Measurements from ENCODE around the gene PMP22. TPM values are rescaled to one million over a fixed set of nuclear protein-coding genes. Genes with fewer than 3 reads are reported as not detected.

The PMP22 gene
- total and polyA plus RNA-seq, 2 donors (not counting 3 experiments of a cell fraction or from before 2014, with no cell fraction given) = 67.2 to 103 TPM

DNA sequence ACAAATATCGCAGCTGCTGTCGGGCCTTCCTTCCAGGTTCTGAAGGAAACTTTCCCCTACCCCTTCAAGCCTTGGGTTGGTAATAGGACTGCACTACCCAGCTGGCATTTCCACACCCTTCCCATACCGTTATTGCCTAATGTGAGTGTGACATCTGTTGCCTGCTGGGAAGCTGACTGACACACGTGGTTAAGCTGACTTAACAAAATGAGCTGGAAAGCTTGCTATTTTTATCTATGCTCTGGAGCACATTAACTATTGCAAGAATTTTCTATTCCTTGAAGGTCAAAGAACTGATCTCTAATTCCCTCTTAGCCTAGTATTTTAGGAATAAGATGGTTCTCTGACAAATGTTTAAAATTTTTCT is 79.5 kb downstream of the PMP22 start:
- Histone ChIP-seq H3K4me1 (ENCODE audit: control insufficient read depth, extremely low read depth, insufficient read depth, low read length) (no peaks in the 10 kb centered on the region), H3K27ac (ENCODE audit: insufficient read depth, low read depth, low read length) (no peak overlapping the region), H3K79me2 (ENCODE audit: control insufficient read depth, insufficient read depth, low read length) (no peaks in the 10 kb centered on the region), H3K9ac (replicated peaks; ENCODE audit: extremely low read depth, insufficient read depth, low read length) (no peak overlapping the region), H4K20me1 (replicated peaks; ENCODE audit: control insufficient read depth, extremely low read depth, insufficient read depth, low read length) (no peaks in the 10 kb centered on the region), H3K9me1 (replicated peaks; ENCODE audit: control insufficient read depth, extremely low read depth, insufficient read depth, low read length) (no peaks in the 10 kb centered on the region), H3K9me3 (replicated peaks; ENCODE audit: control insufficient read depth, insufficient read depth, low read length) (no peaks in the 10 kb centered on the region), H3K36me3 (ENCODE audit: control insufficient read depth in 2 of 2, extremely low read depth in 1 of 2, insufficient read depth in 2 of 2, low read length in 2 of 2) (no peaks in the 10 kb centered on the region), H3K4me3 (replicated peaks in 1 of 3; ENCODE audit: insufficient read depth in 1 of 3, low read depth in 1 of 3, low read length in 3 of 3) (no peak overlapping the region), H3K27me3 (ENCODE audit: control insufficient read depth in 2 of 2, insufficient read depth in 2 of 2, low read length in 2 of 2) (no peaks in the 10 kb centered on the region), H2AFZ (ENCODE audit: low read depth, low read length) (no peak overlapping the region), H3K4me2 (ENCODE audit: insufficient read depth, low read length) (no peak overlapping the region)
- DNase-seq (ENCODE audit: low read depth, low spot score) (no peak), FAIRE-seq (no peak)
- intact Hi-C loops (cut with micrococcal nuclease) = no loop called here
- dilution Hi-C loops (cut with MboI; ENCODE audit: extremely low pct_ligation_motif_present, low sequenced_read_pairs) = no loop called here
- TF ChIP-seq FOS (IDR thresholded peaks at IDR 0.05; ENCODE audit: borderline replicate concordance, insufficient read depth, low read length) (no peak), MYC (IDR thresholded peaks at IDR 0.05; ENCODE audit: low read depth, low read length) (no peak), POLR2A (IDR thresholded peaks at IDR 0.05; ENCODE audit: low read depth, low read length) (no peak), GATA2 (IDR thresholded peaks at IDR 0.05; ENCODE audit: insufficient read depth, insufficient read length, low read depth, low read length) (no peak), MAX (IDR thresholded peaks at IDR 0.05; ENCODE audit: insufficient read depth, insufficient read length) (no peak), JUN (IDR thresholded peaks at IDR 0.05; ENCODE audit: borderline replicate concordance, insufficient read depth, insufficient read length, low read depth) (no peak), EZH2 (IDR thresholded peaks at IDR 0.05; ENCODE audit: borderline replicate concordance, low read depth, low read length, severe bottlenecking) (no peak), POLR2AphosphoS5 (IDR thresholded peaks at IDR 0.05; ENCODE audit: insufficient read depth, low read depth, low read length) (no peak)
- TF ChIP-seq, protein P1, sequence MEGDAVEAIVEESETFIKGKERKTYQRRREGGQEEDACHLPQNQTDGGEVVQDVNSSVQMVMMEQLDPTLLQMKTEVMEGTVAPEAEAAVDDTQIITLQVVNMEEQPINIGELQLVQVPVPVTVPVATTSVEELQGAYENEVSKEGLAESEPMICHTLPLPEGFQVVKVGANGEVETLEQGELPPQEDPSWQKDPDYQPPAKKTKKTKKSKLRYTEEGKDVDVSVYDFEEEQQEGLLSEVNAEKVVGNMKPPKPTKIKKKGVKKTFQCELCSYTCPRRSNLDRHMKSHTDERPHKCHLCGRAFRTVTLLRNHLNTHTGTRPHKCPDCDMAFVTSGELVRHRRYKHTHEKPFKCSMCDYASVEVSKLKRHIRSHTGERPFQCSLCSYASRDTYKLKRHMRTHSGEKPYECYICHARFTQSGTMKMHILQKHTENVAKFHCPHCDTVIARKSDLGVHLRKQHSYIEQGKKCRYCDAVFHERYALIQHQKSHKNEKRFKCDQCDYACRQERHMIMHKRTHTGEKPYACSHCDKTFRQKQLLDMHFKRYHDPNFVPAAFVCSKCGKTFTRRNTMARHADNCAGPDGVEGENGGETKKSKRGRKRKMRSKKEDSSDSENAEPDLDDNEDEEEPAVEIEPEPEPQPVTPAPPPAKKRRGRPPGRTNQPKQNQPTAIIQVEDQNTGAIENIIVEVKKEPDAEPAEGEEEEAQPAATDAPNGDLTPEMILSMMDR (IDR thresholded peaks at IDR 0.05; ENCODE audit: extremely low read depth in 1 of 2, insufficient read depth in 1 of 2, low read depth in 1 of 2, low read length in 2 of 2) = no peak
- BruUV-seq (replicated peaks) = no TSS peak
- ChIA-PET CTCF (interaction anchor here (1.1 kb wide), 2 partner anchors 9 to 14 kb away, joined by 3 to 5 read pairs; no protein-coding TSS in a partner anchor), POLR2A (no interaction called here)
